ENCODE measurements around the gene TCF7.

TCF7 gene

DNA sequence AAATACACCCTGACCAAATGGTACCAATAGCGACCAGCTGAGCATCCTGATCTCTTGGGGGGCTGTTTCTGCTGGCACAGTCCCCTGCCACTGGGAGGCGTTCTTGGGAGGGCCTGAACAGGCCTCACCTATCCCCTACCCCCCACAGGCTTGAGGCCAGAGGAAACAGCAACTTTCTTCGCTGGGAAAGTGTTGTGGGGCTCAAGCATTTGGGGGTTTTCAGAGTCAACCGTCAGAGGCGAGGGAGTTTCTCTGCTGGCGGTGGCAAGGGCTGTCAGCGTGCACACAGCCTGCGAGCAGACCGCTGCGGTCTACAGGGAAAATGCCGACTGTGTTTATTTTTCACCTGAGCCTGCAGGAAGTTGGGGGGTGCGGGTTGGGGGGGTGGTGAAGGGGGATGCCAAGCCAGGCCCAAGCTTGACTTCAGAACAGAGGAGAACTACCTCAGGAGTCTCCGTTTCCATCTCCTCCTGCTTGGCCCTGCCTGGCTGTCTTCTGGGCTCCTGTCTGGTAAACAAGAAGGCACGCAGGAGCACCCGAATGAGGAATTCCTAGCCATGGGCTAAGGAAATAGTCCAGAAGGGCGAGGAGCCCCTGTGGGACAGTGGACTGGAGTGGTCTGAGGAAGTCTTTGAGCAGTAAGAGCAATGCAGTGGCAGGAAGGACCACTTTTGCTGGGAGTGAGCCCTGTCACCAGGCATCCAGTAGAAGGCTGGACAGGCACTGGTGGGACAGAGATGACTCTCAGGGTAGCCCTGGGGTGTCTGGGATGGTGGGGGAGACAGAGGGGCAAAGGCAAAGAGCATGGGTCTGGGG, 18.1 kb downstream of the TCF7 start:
- TF ChIP-seq, protein P1, sequence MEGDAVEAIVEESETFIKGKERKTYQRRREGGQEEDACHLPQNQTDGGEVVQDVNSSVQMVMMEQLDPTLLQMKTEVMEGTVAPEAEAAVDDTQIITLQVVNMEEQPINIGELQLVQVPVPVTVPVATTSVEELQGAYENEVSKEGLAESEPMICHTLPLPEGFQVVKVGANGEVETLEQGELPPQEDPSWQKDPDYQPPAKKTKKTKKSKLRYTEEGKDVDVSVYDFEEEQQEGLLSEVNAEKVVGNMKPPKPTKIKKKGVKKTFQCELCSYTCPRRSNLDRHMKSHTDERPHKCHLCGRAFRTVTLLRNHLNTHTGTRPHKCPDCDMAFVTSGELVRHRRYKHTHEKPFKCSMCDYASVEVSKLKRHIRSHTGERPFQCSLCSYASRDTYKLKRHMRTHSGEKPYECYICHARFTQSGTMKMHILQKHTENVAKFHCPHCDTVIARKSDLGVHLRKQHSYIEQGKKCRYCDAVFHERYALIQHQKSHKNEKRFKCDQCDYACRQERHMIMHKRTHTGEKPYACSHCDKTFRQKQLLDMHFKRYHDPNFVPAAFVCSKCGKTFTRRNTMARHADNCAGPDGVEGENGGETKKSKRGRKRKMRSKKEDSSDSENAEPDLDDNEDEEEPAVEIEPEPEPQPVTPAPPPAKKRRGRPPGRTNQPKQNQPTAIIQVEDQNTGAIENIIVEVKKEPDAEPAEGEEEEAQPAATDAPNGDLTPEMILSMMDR (conservative IDR thresholded peaks at IDR 0.05; ENCODE audit: low read depth, low read length), result peak; percentile 9
- DNase-seq (ENCODE audit: low read depth), result no peak
- H3K4me3 ChIP-seq (ENCODE audit: low read depth, low read length), result no peak overlapping the region

DNA sequence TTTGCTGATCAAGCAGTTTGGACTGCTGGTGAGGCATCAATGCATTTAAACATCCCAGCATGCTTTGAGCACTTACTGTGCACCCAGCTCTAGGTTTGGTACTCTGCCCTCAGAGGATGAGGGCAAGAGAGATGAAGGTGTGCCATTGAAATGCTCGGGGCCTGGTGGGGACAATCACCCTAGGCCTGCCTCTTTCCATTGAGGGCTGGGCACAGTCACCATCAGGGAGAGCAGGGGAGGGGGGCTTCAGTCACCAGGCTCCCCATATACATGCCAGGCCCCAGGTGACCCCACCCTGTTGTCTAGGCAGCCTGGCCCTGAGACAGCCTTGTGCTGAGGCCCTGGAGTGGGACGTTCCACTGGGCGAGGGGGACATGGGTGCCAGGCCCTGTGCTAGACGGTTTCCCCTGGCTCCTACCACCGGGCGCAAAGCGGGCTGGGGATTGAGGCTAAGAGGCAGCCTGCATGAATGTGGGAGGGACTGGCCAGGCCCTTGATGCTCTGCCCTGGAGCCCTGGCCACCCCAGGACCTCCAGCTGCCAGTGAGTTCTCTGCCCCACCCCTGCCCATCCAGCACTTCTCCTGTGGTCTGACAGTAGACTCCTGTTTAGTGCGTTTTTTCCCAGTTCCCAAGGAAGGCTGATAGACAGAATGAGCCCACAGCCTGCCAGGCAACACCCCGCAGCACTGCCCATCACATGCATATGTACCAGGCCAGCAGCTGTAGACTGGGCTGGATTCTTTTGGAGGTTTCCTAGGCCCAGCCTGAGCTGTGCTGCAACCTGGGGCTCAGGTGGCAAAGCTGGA, 18.9 kb downstream of the TCF7 start:
- H3K4me3 ChIP-seq (ENCODE audit: low read depth, low read length), result no peak overlapping the region
- DNase-seq (ENCODE audit: low read depth), result no peak
- TF ChIP-seq, protein P1 (conservative IDR thresholded peaks at IDR 0.05; ENCODE audit: low read depth, low read length), result no peak

DNA sequence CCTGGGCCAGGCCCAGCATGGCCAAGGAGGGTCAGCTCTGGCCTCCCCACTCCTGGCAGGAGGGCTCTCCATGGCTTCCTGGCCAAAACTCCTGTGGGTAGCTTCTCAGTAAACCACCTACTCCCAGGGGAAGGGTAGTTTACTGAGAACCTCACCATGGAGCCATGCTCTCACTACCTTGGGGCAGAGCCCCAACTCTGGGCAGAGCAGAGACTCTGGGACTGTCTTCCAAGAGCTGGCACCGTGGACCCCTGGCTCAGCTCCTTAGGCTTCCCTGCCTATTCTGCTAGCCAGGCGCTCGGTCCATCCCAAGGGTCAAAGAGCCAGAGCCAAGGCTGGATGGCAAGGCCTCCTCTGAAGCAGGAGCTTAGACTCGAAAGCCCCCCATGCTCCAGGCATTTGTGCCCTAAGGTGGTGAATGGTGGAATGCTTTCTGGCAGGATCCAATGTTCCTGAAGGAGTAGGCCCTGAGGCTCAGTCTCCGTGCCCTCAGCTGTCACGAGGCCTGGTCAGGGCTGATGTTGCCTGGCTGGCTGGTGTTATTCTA, 19.6 kb downstream of the TCF7 start:
- no peak overlapping the region for H3K4me3 ChIP-seq (ENCODE audit: low read depth, low read length)

DNA sequence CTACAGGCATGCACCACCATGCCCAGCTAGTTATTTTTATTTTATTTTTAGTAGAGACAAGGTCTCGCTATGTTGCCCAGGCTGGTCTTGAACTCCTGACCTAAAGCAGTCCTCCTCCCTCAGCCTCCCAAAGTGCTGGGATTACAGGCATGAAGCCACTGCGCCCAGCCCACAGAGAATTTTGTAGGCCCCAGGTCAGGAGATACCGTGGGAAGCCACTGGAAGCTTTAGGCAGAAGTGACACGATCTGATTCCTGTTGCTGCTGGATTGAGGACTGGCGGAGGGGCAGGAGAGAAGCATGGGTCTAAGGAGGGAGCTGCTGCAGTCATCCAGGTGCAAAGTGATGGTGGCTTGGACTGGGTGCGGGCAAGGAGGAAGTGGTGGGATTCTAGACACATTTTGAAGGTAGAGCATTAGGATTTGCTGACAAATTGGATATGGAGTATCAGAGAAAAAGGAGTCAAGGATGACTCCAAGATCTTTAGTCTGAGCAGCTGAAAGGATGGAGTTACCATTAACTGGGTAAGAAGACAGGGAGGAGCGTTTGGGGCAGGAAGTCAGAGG, 20.7 kb downstream of the TCF7 start:
- no peak for DNase-seq (ENCODE audit: low read depth)
- TF ChIP-seq, protein P1 (conservative IDR thresholded peaks at IDR 0.05; ENCODE audit: low read depth, low read length), result no peak

More for the DNA sequence above, 19.6 kb downstream of the TCF7 start:
- TF ChIP-seq, protein P1 (conservative IDR thresholded peaks at IDR 0.05; ENCODE audit: low read depth, low read length), result no peak
- DNase-seq (ENCODE audit: low read depth), result no peak

DNA sequence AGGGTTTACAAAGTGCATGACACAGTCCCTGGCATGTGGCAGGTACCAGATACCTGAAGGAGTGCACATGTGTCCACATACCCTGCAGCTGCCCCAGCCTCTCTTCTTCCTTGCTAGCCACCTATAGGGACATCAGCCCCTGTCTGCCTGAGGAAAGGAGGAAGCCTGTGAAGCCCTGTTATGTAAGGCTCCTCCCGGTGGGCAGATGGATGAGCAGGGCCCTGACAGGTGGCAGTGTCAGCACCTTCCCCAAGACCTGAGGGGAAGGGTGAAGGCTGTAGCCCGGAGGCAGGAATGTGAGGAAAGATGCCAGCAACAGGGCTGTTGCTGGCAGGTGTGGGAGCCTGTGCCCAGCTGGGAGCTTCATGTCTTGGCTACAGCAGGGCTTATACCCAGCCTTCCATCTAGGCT, 21.7 kb downstream of the TCF7 start:
- TF ChIP-seq, protein P1 (conservative IDR thresholded peaks at IDR 0.05; ENCODE audit: low read depth, low read length), result no peak
- H3K4me3 ChIP-seq (ENCODE audit: low read depth, low read length), result no peak overlapping the region
- DNase-seq (ENCODE audit: low read depth), result no peak

More for the DNA sequence above, 20.7 kb downstream of the TCF7 start:
- no peak overlapping the region for H3K4me3 ChIP-seq (ENCODE audit: low read depth, low read length)

DNA sequence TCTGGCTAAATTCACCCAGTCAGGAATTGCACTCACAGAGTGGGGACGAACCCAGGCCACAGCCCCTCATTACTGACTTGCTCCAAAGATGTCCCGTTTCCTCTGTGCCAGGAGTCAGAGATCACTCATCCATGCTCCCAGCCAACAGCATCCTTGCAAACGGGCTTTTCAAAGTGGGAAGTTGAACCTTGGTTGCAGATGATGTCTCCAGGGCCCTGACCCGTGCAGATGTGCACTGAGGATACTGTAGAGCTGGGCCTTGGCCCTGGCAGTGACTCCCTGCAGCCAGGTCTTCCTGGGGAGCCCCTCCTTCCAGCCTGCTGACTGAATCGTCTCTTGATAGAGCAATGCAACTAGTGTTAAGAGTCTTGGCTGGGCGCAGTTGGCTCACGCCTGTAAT, 22.3 kb downstream of the TCF7 start:
- DNase-seq (ENCODE audit: low read depth), result no peak
- H3K4me3 ChIP-seq (ENCODE audit: low read depth, low read length), result no peak overlapping the region
- TF ChIP-seq, protein P1 (conservative IDR thresholded peaks at IDR 0.05; ENCODE audit: low read depth, low read length), result no peak

All from choroid plexus epithelial cell (primary cell).